ENCODE measurements around the gene ASGR1. TPM values are rescaled to one million over a fixed set of nuclear protein-coding genes. Genes with fewer than 3 reads are reported as not detected.

ASGR1 gene
- total and polyA plus RNA-seq, 2 donors (not counting 1 experiment from before 2014, with no cell fraction given): 0.32 to 0.43 TPM

DNA sequence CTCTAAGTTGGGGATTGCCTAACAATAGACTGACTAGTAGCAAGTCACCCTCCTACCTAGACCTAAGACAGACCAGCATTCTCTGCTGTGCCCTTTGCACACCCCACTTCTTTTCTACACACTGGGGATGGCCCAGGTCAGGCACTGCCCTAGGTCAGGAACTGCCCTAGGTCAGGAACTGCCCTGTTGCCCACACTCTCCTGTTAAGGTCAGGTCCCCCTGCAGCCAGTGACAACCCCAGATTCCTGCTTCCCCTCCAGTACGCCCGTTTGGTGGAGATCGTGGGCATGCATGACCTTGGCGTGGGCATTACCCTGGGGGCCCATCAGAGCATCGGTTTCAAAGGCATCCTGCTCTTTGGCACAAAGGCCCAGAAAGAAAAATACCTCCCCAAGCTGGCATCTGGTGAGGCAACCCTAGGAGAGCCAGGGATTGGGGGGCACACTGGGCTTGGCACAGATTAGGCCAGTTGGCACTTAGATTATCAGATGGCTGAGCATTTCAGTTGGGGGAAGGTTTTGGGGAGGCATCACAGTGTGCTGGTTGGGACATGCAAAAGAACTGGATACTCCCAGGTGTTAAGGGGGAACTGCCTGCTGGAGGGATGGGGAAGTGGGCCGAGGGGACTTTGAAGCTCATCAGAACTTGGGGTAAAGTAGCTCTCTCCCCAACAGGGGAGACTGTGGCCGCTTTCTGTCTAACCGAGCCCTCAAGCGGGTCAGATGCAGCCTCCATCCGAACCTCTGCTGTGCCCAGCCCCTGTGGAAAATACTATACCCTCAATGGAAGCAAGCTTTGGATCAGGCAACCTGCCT is 42.3 kb upstream of the ASGR1 start:
- no peaks in the 10 kb centered on the region for H3K9me3 ChIP-seq (ENCODE audit: control extremely low read depth in 1 of 3, control insufficient read depth in 2 of 3, insufficient read depth in 1 of 3, low read length in 2 of 3)
- CTCF ChIA-PET: interaction anchor here (0.9 to 3.8 kb wide), 15 partner anchors 8 to 216 kb away, joined by 3 to 47 read pairs (median 5); partner anchors contain the start of genes ACAP1, DVL2, GABARAP and PHF23
- H4K20me1 ChIP-seq (ENCODE audit: control insufficient read depth, insufficient read depth, low read length, poor library complexity, severe bottlenecking): no peaks in the 10 kb centered on the region
- peaks cover 0 to 37% of the 10 kb centered on the region in 2 experiments for H3K36me3 ChIP-seq (replicated peaks in 1 of 2; ENCODE audit: control extremely low read depth in 1 of 2, control insufficient read depth in 1 of 2, extremely low read depth in 1 of 2, insufficient read depth in 2 of 2, low read length in 1 of 2)
- peak overlapping the region; percentile 94 for H3K4me2 ChIP-seq (replicated peaks; ENCODE audit: low read depth, low read length, poor library complexity, severe bottlenecking)
- H2AFZ ChIP-seq (ENCODE audit: insufficient read depth, low read depth, low read length, poor library complexity, severe bottlenecking): no peak overlapping the region
- no peak overlapping the region for H3K9ac ChIP-seq (ENCODE audit: low read length)
- H3K79me2 ChIP-seq (ENCODE audit: control insufficient read depth, insufficient read depth, low read length): peaks cover 7% of the 10 kb centered on the region
- WGBS (ENCODE audit: insufficient coverage): 89% methylated on average over 9 of the region's 10 CpGs
- intact Hi-C loops (cut with micrococcal nuclease): loop anchor here (1.0 to 2.0 kb wide), 2 partner anchors 59 to 75 kb away; no protein-coding TSS in a partner anchor
- POLR2A ChIA-PET: interaction anchor here (2.1 to 9.1 kb wide), 2 partner anchors 16 to 30 kb away, joined by 7 to 157 read pairs; partner anchors contain the start of genes CTDNEP1, DVL2, ELP5 and GABARAP
- peaks cover 18 to 40% of the 10 kb centered on the region in 2 donors for H3K4me1 ChIP-seq (ENCODE audit: control insufficient read depth in 2 of 2, insufficient read depth in 2 of 2, low read length in 2 of 2)
- no peaks in the 10 kb centered on the region for H3K27me3 ChIP-seq (replicated peaks in 1 of 4; ENCODE audit: control extremely low read depth in 1 of 4, control insufficient read depth in 3 of 4, insufficient read depth in 4 of 4, low read length in 3 of 4)
- H3K27me3 Mint-ChIP-seq: no peaks in the 10 kb centered on the region
- DNase-seq (no peak), ATAC-seq (ENCODE audit: low read depth) (no peak)
- no peaks in the 10 kb centered on the region for H3K9me3 Mint-ChIP-seq (ENCODE audit: insufficient read depth)
- peaks cover 38% of the 10 kb centered on the region for H3K4me1 Mint-ChIP-seq
- TF ChIP-seq CTCF (IDR thresholded peaks at IDR 0.05): no peak
- no peak for TF ChIP-seq EZH2 (IDR thresholded peaks at IDR 0.05; ENCODE audit: borderline replicate concordance, insufficient read depth, low read depth, low read length, poor library complexity, severe bottlenecking)
- H3K4me3 Mint-ChIP-seq: peak overlapping the region; percentile 97
- H3K27ac Mint-ChIP-seq: peak overlapping the region; percentile 93
- H3K27ac ChIP-seq (ENCODE audit: low read length in 2 of 2): no peak overlapping the region
- H3K4me3 ChIP-seq (ENCODE audit: control extremely low read depth in 1 of 5, extremely low read depth in 1 of 5, insufficient read depth in 1 of 5, low read depth in 2 of 5, low read length in 4 of 5): no peak overlapping the region
